ENCODE data around the gene CLPTM1L. TPM values are rescaled to one million over a fixed set of nuclear protein-coding genes. Genes with fewer than 3 reads are reported as not detected.

Gene CLPTM1L
- total RNA-seq, 1 donor from 2014 or later: 131 TPM

GRCh38 chr5:1387876-1388275 is 43.0 kb upstream of the CLPTM1L start:
- H3K27me3 ChIP-seq (ENCODE audit: insufficient read depth, low read length): peaks cover 20% of the 10 kb centered on the region

GRCh38 chr5:1387059-1387755 is 42.3 kb upstream of the CLPTM1L start:
- H3K27me3 Mint-ChIP-seq (ENCODE audit: low read depth, unreplicated experiment): peaks cover 78% of the 10 kb centered on the region
- Histone ChIP-seq H4K20me1 (ENCODE audit: insufficient read depth, low read length) (no peaks in the 10 kb centered on the region), H3K9me3 (ENCODE audit: insufficient read depth, low read depth, low read length) (peaks cover 3% of the 10 kb centered on the region), H2AFZ (ENCODE audit: low read depth, low read length) (no peak overlapping the region), H3K4me3 (ENCODE audit: insufficient read depth, low read depth, low read length) (no peak overlapping the region), H3K79me2 (ENCODE audit: insufficient read depth, low read length) (no peaks in the 10 kb centered on the region), H3K4me2 (ENCODE audit: low read length) (no peak overlapping the region), H3K36me3 (ENCODE audit: insufficient read depth, low read length) (no peaks in the 10 kb centered on the region), H3K27ac (ENCODE audit: low read depth, low read length) (no peak overlapping the region), H3K4me1 (ENCODE audit: insufficient read depth, low read length) (peaks cover 9% of the 10 kb centered on the region), H3K9ac (ENCODE audit: low read length) (no peak overlapping the region), H3K27me3 (ENCODE audit: insufficient read depth, low read length) (peaks cover 20% of the 10 kb centered on the region)
- FAIRE-seq (no peak), DNase-seq (ENCODE audit: low read depth) (no peak)
- H3K9me3 Mint-ChIP-seq (ENCODE audit: unreplicated experiment): peaks cover 2% of the 10 kb centered on the region
- H3K4me1 Mint-ChIP-seq (ENCODE audit: low read depth, unreplicated experiment): peaks cover 1% of the 10 kb centered on the region
- TF ChIP-seq EZH2 (IDR thresholded peaks at IDR 0.05; ENCODE audit: insufficient read depth, low read length): no peak
- TF ChIP-seq CTCF (IDR thresholded peaks at IDR 0.05; ENCODE audit: insufficient read depth, low read depth, low read length): no peak
- H3K27ac Mint-ChIP-seq (ENCODE audit: unreplicated experiment): no peak overlapping the region
- no peaks in the 10 kb centered on the region for H3K36me3 Mint-ChIP-seq (ENCODE audit: low read depth, unreplicated experiment)
- peak overlapping the region; percentile 84 for H3K4me3 Mint-ChIP-seq (ENCODE audit: unreplicated experiment)

More at GRCh38 chr5:1387876-1388275, 43.0 kb upstream of the CLPTM1L start:
- TF ChIP-seq EZH2 (IDR thresholded peaks at IDR 0.05; ENCODE audit: insufficient read depth, low read length) (no peak), CTCF (IDR thresholded peaks at IDR 0.05; ENCODE audit: insufficient read depth, low read depth, low read length) (no peak)
- Histone ChIP-seq H3K9me3 (ENCODE audit: insufficient read depth, low read depth, low read length) (peaks cover 3% of the 10 kb centered on the region), H3K27ac (ENCODE audit: low read depth, low read length) (no peak overlapping the region), H3K79me2 (ENCODE audit: insufficient read depth, low read length) (no peaks in the 10 kb centered on the region), H3K4me1 (ENCODE audit: insufficient read depth, low read length) (peaks cover 9% of the 10 kb centered on the region), H3K9ac (ENCODE audit: low read length) (no peak overlapping the region), H2AFZ (ENCODE audit: low read depth, low read length) (no peak overlapping the region), H3K4me3 (ENCODE audit: insufficient read depth, low read depth, low read length) (no peak overlapping the region), H3K36me3 (ENCODE audit: insufficient read depth, low read length) (no peaks in the 10 kb centered on the region), H3K4me2 (ENCODE audit: low read length) (no peak overlapping the region), H4K20me1 (ENCODE audit: insufficient read depth, low read length) (no peaks in the 10 kb centered on the region)
- DNase-seq (ENCODE audit: low read depth) (no peak), FAIRE-seq (no peak)
- peaks cover 2% of the 10 kb centered on the region for H3K9me3 Mint-ChIP-seq (ENCODE audit: unreplicated experiment)
- no peaks in the 10 kb centered on the region for H3K36me3 Mint-ChIP-seq (ENCODE audit: low read depth, unreplicated experiment)
- H3K4me1 Mint-ChIP-seq (ENCODE audit: low read depth, unreplicated experiment): peaks cover 1% of the 10 kb centered on the region
- H3K27me3 Mint-ChIP-seq (ENCODE audit: low read depth, unreplicated experiment): peaks cover 79% of the 10 kb centered on the region
- no peak overlapping the region for H3K4me3 Mint-ChIP-seq (ENCODE audit: unreplicated experiment)
- H3K27ac Mint-ChIP-seq (ENCODE audit: unreplicated experiment): no peak overlapping the region

GRCh38 chr5:1386274-1386717 is 41.4 kb upstream of the CLPTM1L start:
- no peak for FAIRE-seq
- Histone ChIP-seq H3K9me3 (ENCODE audit: insufficient read depth, low read depth, low read length) (peaks cover 3% of the 10 kb centered on the region), H3K27me3 (ENCODE audit: insufficient read depth, low read length) (peaks cover 20% of the 10 kb centered on the region)

More at GRCh38 chr5:1386274-1386717, 41.4 kb upstream of the CLPTM1L start:
- H2AFZ ChIP-seq (ENCODE audit: low read depth, low read length): peak overlapping the region; percentile 87
- H3K27me3 Mint-ChIP-seq (ENCODE audit: low read depth, unreplicated experiment): peaks cover 76% of the 10 kb centered on the region
- H3K36me3 Mint-ChIP-seq (ENCODE audit: low read depth, unreplicated experiment): no peaks in the 10 kb centered on the region
- peaks cover 1% of the 10 kb centered on the region for H3K4me1 Mint-ChIP-seq (ENCODE audit: low read depth, unreplicated experiment)
- TF ChIP-seq CTCF (IDR thresholded peaks at IDR 0.05; ENCODE audit: insufficient read depth, low read depth, low read length): no peak
- peak; percentile 66 for TF ChIP-seq EZH2 (IDR thresholded peaks at IDR 0.05; ENCODE audit: insufficient read depth, low read length)
- peak overlapping the region; percentile 41 for H3K9ac ChIP-seq (ENCODE audit: low read length)
- H3K36me3 ChIP-seq (ENCODE audit: insufficient read depth, low read length): no peaks in the 10 kb centered on the region
- H3K4me2 ChIP-seq (ENCODE audit: low read length): peak overlapping the region; percentile 88
- H3K27ac ChIP-seq (ENCODE audit: low read depth, low read length): no peak overlapping the region
- peak overlapping the region; percentile 84 for H3K4me3 Mint-ChIP-seq (ENCODE audit: unreplicated experiment)
- peak; percentile 8 for DNase-seq (ENCODE audit: low read depth)
- peaks cover 9% of the 10 kb centered on the region for H3K4me1 ChIP-seq (ENCODE audit: insufficient read depth, low read length)
- peaks cover 2% of the 10 kb centered on the region for H3K9me3 Mint-ChIP-seq (ENCODE audit: unreplicated experiment)
- H3K27ac Mint-ChIP-seq (ENCODE audit: unreplicated experiment): no peak overlapping the region
- no peaks in the 10 kb centered on the region for H3K79me2 ChIP-seq (ENCODE audit: insufficient read depth, low read length)
- peak overlapping the region; percentile 56 for H3K4me3 ChIP-seq (ENCODE audit: insufficient read depth, low read depth, low read length)
- no peaks in the 10 kb centered on the region for H4K20me1 ChIP-seq (ENCODE audit: insufficient read depth, low read length)

All from astrocyte (in vitro differentiated cells and primary cell).